ENCODE measurements around the gene NSUN6.
"Not testable (repeated sequence)": the region's sequence is repeated elsewhere in the genome, so short reads cannot be mapped to it uniquely, and the experiment has no call there.

The NSUN6 gene

DNA sequence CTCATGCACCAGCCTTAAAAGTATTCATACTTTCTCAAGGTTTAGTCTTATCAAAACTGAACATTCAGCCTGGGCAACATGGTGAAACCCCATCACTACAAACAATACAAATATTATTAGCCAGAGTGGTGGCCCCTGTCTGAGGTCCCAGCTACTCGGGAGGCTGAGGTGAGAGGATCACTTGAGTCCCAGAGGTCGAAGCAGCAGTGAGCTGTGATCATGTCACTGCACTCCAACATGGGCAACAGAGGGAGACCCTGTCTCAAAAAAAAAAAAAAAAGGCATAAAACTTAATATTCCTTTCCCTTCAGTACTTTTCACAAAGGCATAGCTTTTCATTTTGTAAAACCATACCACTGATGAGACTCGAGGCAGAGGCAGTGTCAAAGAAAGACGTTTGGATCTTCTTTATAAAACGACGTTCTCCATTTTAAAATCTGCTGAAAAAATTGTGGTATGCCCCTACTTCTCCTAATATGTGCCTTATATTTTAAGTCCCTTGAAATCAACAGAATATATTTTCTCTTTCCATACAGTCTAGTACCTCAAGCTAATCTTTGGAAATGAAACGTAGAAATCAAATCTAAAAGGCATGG is 1.9 kb downstream of the NSUN6 start:
- peak overlapping the region; percentile 77 for H3K4me3 ChIP-seq
- peaks cover 11% of the 10 kb centered on the region for H3K4me1 ChIP-seq
- H3K36me3 ChIP-seq (replicated peaks) = peaks cover 29% of the 10 kb centered on the region
- DNase-seq (ENCODE audit: low spot score in 2 of 2) = no peak
- in situ Hi-C loops (cut with MboI; ENCODE audit: low sequenced_read_pairs) = no loop called here
- no peaks in the 10 kb centered on the region for H3K9me3 ChIP-seq
- no peaks in the 10 kb centered on the region for H3K27me3 ChIP-seq (ENCODE audit: low read depth)

DNA sequence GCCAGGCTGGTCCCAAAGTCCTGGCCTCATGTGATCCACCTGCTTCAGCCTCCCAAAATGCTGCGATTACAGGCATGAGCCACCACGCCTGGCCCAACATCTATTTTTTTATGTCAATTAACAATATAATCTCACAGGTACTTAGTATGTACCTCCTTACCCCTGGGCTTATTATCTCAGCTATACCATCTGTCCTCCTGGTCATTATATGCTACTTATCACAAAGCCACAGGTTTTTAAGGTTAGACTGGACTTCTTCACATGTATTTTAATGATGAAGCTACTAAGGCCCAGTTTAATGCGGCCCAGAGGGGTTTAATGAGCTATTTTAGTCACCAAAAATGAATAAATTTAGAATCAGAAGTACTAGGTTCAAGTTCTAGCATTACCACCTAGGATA is 3.4 kb downstream of the NSUN6 start:
- Histone ChIP-seq H3K4me3 (no peak overlapping the region), H3K4me1 (peaks cover 11% of the 10 kb centered on the region), H3K9me3 (no peaks in the 10 kb centered on the region), H3K36me3 (replicated peaks) (peaks cover 32% of the 10 kb centered on the region), H3K27me3 (ENCODE audit: low read depth) (no peaks in the 10 kb centered on the region)
- in situ Hi-C loops (cut with MboI; ENCODE audit: low sequenced_read_pairs) = no loop called here
- no peak for DNase-seq (ENCODE audit: low spot score in 2 of 2)

GRCh38 chr10:18647151-18647550 is 4.2 kb downstream of the NSUN6 start:
- no peaks in the 10 kb centered on the region for H3K9me3 ChIP-seq
- peaks cover 11% of the 10 kb centered on the region for H3K4me1 ChIP-seq
- H3K4me3 ChIP-seq = no peak overlapping the region
- no peaks in the 10 kb centered on the region for H3K27me3 ChIP-seq (ENCODE audit: low read depth)
- in situ Hi-C loops (cut with MboI; ENCODE audit: low sequenced_read_pairs) = no loop called here
- DNase-seq (ENCODE audit: low spot score in 2 of 2) = no peak
- peaks cover 34% of the 10 kb centered on the region for H3K36me3 ChIP-seq (replicated peaks)

DNA sequence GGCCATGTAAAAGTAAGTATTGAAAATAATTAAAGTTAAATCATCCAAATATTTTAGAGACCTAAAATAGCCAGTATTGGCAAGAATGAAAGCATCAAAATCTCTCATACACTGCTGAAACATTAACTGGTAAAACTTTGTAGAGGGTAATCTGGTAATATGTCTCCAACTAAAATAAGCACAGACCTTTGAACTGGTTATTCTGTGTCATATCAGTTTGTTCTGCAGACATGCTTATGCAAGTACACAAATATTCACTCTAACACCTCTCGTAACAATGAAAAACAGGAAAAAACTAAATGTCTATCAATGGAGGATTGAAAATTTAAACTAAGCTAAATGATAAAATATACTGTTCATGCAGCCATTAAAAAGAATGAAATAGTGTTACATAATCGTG is 11.7 kb downstream of the NSUN6 start:
- DNase-seq (ENCODE audit: low spot score in 2 of 2); H3K4me3 ChIP-seq; H3K9me3 ChIP-seq; in situ Hi-C loops (cut with MboI; ENCODE audit: low sequenced_read_pairs); H3K36me3 ChIP-seq (replicated peaks); H3K4me1 ChIP-seq; H3K27me3 ChIP-seq (ENCODE audit: low read depth): not testable (repeated sequence)

GRCh38 chr10:18637400-18637799 is 14.0 kb downstream of the NSUN6 start:
- H3K9me3 ChIP-seq; in situ Hi-C loops (cut with MboI; ENCODE audit: low sequenced_read_pairs): not testable (repeated sequence)

DNA sequence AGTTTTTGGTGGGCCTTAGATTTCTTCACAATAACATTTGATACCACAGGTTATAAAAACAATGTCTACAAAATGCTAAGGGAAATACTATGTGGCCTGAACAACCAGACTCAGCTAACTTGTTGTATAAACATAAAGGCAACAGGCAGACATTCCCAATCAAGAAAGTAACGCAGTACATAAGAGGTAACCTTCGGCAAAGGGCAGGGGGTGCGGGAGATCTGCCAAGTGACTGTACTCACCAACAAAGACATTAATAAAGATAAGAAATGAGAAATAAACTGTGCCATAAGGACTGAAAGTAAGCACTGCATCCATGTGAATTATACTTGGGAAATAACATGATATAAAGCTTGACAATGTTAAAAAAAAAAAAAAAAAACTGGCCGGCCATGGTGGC is 15.4 kb downstream of the NSUN6 start:
- no peaks in the 10 kb centered on the region for H3K36me3 ChIP-seq (replicated peaks)
- no peak overlapping the region for H3K4me3 ChIP-seq
- no peaks in the 10 kb centered on the region for H3K4me1 ChIP-seq
- no peak for DNase-seq (ENCODE audit: low spot score in 2 of 2)
- no peaks in the 10 kb centered on the region; the same call in 1 of the 2 replicates for H3K9me3 ChIP-seq
- in situ Hi-C loops (cut with MboI; ENCODE audit: low sequenced_read_pairs) = no loop called here
- H3K27me3 ChIP-seq (ENCODE audit: low read depth) = no peaks in the 10 kb centered on the region

More at GRCh38 chr10:18637400-18637799, 14.0 kb downstream of the NSUN6 start:
- H3K4me1 ChIP-seq; H3K36me3 ChIP-seq (replicated peaks); DNase-seq (ENCODE audit: low spot score in 2 of 2); H3K27me3 ChIP-seq (ENCODE audit: low read depth); H3K4me3 ChIP-seq: not testable (repeated sequence)

DNA sequence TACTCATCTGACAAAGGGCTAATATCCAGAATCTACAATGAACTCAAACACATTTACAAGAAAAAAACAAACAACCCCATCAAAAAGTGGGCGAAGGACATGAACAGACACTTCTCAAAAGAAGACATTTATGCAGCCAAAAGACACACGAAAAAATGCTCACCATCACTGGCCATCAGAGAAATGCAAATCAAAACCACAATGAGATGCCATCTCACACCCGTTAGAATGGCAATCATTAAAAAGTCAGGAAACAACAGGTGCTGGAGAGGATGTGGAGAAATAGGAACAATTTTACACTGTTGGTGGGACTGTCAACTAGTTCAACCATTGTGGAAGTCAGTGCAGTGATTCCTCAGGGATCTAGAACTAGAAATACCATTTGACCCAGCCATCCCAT is 18.9 kb downstream of the NSUN6 start:
- DNase-seq (ENCODE audit: low spot score in 2 of 2); H3K4me1 ChIP-seq; H3K9me3 ChIP-seq; in situ Hi-C loops (cut with MboI; ENCODE audit: low sequenced_read_pairs); H3K27me3 ChIP-seq (ENCODE audit: low read depth); H3K4me3 ChIP-seq; H3K36me3 ChIP-seq (replicated peaks): not testable (repeated sequence)

GRCh38 chr10:18627452-18628018 is 23.9 kb downstream of the NSUN6 start:
- peak overlapping the region; percentile 41 for H3K4me3 ChIP-seq
- H3K9me3 ChIP-seq; in situ Hi-C loops (cut with MboI; ENCODE audit: low sequenced_read_pairs); H3K4me1 ChIP-seq; H3K27me3 ChIP-seq (ENCODE audit: low read depth); H3K36me3 ChIP-seq (replicated peaks): not testable (repeated sequence)
- DNase-seq (ENCODE audit: low spot score in 2 of 2) = peak; percentile 51 to 94

GRCh38 chr10:18625886-18626285 is 25.5 kb downstream of the NSUN6 start:
- no peaks in the 10 kb centered on the region for H3K27me3 ChIP-seq (ENCODE audit: low read depth)
- no peak for DNase-seq (ENCODE audit: low spot score in 2 of 2)
- H3K4me3 ChIP-seq = no peak overlapping the region
- no peaks in the 10 kb centered on the region; the same call in 1 of the 2 replicates for H3K36me3 ChIP-seq (replicated peaks)
- in situ Hi-C loops (cut with MboI; ENCODE audit: low sequenced_read_pairs) = no loop called here
- no peaks in the 10 kb centered on the region; the same call in 1 of the 2 replicates for H3K4me1 ChIP-seq
- no peaks in the 10 kb centered on the region for H3K9me3 ChIP-seq

DNA sequence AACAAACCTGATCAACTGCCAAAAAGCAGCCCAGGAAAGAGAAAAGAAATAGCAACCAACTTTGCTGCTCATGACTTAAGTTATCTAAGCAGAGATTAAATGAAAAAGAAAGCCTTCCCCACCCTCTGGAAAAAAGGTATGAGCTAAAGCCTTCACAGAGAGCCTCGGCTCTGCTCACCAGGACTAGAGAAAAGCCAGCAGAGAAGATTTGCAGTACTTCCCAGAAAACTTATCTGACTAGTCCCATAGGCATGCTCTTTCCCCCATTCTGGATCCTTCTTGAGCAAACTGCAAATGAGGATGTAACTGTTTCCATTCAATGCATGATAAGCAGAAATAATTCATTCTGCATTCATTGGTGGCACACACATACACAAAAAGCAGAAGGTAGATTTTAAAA is 27.7 kb downstream of the NSUN6 start:
- H3K9me3 ChIP-seq; H3K27me3 ChIP-seq (ENCODE audit: low read depth); H3K4me3 ChIP-seq; DNase-seq (ENCODE audit: low spot score in 2 of 2); H3K36me3 ChIP-seq (replicated peaks); H3K4me1 ChIP-seq; in situ Hi-C loops (cut with MboI; ENCODE audit: low sequenced_read_pairs): not testable (repeated sequence)

DNA sequence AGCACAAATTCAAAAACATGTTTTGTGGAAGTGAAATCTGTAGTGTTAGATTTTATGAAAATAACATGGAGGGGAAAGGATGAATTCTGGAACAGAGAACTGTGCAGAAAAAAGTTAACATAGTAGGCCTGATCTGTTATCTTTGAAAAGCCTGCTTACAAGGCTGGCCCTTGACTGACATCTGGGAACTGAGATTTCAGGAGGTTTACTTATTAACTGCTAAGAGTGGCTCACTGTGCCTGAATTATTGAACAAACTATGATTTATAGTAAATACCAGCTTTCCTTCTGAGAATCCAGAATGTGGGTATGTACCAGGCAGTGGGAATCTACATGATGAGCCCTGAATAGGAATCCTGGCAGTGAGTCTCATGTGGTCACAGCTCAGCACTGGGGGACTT is 30.5 kb downstream of the NSUN6 start:
- no peaks in the 10 kb centered on the region for H3K9me3 ChIP-seq
- H3K4me1 ChIP-seq = no peaks in the 10 kb centered on the region
- H3K36me3 ChIP-seq (replicated peaks) = peaks cover 11% of the 10 kb centered on the region
- DNase-seq (ENCODE audit: low spot score in 2 of 2) = no peak
- no peaks in the 10 kb centered on the region for H3K27me3 ChIP-seq (ENCODE audit: low read depth)
- no peak overlapping the region for H3K4me3 ChIP-seq
- in situ Hi-C loops (cut with MboI; ENCODE audit: low sequenced_read_pairs) = no loop called here

DNA sequence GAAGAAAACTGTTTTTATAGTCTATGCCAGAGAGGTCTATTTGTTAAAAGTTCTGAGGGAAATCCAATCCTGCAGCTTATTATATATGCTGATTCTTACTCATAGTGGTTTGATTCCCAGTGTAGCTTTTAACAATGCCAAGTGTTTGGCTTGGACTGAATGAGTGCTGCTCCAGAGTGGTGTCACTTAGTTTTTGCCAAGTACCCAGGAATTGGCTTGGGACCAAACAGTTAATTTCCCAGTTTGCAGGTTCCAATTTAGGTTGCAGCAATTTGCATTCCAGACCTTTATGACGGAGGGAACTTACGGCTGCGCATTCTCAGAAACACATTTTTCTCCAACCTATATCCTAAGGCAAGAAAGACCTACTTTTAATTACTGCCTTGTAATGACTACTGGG is 32.4 kb downstream of the NSUN6 start:
- DNase-seq (ENCODE audit: low spot score in 2 of 2) = no peak
- Histone ChIP-seq H3K4me3 (no peak overlapping the region), H3K9me3 (no peaks in the 10 kb centered on the region), H3K4me1 (no peaks in the 10 kb centered on the region), H3K27me3 (ENCODE audit: low read depth) (no peaks in the 10 kb centered on the region), H3K36me3 (replicated peaks) (peaks cover 15% of the 10 kb centered on the region)
- in situ Hi-C loops (cut with MboI; ENCODE audit: low sequenced_read_pairs) = no loop called here

- Histone ChIP-seq H3K9me3 (no peaks in the 10 kb centered on the region), H3K27me3 (ENCODE audit: low read depth) (no peaks in the 10 kb centered on the region), H3K4me1 (no peaks in the 10 kb centered on the region), H3K36me3 (replicated peaks) (peaks cover 15% of the 10 kb centered on the region), H3K4me3 (no peak overlapping the region)
- in situ Hi-C loops (cut with MboI; ENCODE audit: low sequenced_read_pairs) = no loop called here
- no peak for DNase-seq (ENCODE audit: low spot score in 2 of 2)
Observed at GRCh38 chr10:18616337-18616736, 35.0 kb downstream of the NSUN6 start.

- peaks cover 15% of the 10 kb centered on the region for H3K36me3 ChIP-seq (replicated peaks)
Observed at GRCh38 chr10:18615618-18616017, 35.8 kb downstream of the NSUN6 start.

DNA sequence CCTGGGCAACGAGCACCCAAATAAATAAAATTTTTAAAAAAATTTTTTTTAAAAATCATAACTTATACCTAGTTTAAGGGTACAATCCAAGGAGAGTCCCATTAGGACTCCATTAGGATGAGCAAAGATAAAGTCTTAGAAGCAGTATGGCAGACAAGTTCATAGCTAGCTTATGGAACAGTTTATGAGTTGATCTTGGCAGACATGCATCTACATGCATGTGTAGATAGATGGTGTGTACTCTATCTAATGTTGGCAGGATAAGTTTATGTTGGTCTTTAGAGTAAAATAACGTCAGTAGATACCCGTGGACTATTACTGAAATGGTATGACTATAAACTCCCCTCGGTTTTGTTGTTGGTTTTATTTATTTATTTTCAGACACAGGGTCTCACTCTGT is 40.2 kb downstream of the NSUN6 start:
- peaks cover 4% of the 10 kb centered on the region for H3K36me3 ChIP-seq (replicated peaks)
- in situ Hi-C loops (cut with MboI; ENCODE audit: low sequenced_read_pairs) = no loop called here
- no peak for DNase-seq (ENCODE audit: low spot score in 2 of 2)
- no peaks in the 10 kb centered on the region for H3K27me3 ChIP-seq (ENCODE audit: low read depth)
- H3K4me1 ChIP-seq = peaks cover 7% of the 10 kb centered on the region
- H3K4me3 ChIP-seq = no peak overlapping the region
- H3K9me3 ChIP-seq = no peaks in the 10 kb centered on the region

More at GRCh38 chr10:18615618-18616017, 35.8 kb downstream of the NSUN6 start:
- peaks cover 7% of the 10 kb centered on the region for H3K4me1 ChIP-seq
- in situ Hi-C loops (cut with MboI; ENCODE audit: low sequenced_read_pairs) = no loop called here
- no peak overlapping the region for H3K4me3 ChIP-seq
- H3K27me3 ChIP-seq (ENCODE audit: low read depth) = no peaks in the 10 kb centered on the region
- H3K9me3 ChIP-seq = no peaks in the 10 kb centered on the region
- no peak for DNase-seq (ENCODE audit: low spot score in 2 of 2)

Data from HAP-1 (cell line).